Pancreas (tissue), 10 donors: ENCODE results near the gene CETP. TPM values are rescaled to one million over a fixed set of nuclear protein-coding genes. Genes with fewer than 3 reads are reported as not detected.
A peak's percentile ranks its signal among the peaks of the same experiment; 100 is the strongest.

ENCODE experiments used
- ATAC-seq, 4 donors: fragments of 200-7000 bp; cut with Tn5 transposase; one replicate each; pipeline versions ENCODE4 v1.8.0 to v1.9.1; 2020; ENCODE audit warnings: mild to moderate bottlenecking in 4 of 4, moderate library complexity in 4 of 4
- DNase-seq, 6 donors: peaks; one replicate each; pipeline ENCODE4 v3.0.0-alpha.2; 2020
- FAIRE-seq: peaks from 2 replicates; lab custom pipeline; 2012; peaks lifted over from hg19 to GRCh38; lab: Jason Lieb, UNC
- H3K27ac ChIP-seq, 4 donors: fragments of 200-600 bp; sonication (generic); 1 replicate in 3 of 4; 2 replicates in 1 of 4; pipeline versions ENCODE4 v1.5.0 to v1.8.0; 2020
- H3K27me3 ChIP-seq, 4 donors: fragments of 200-600 bp; one replicate each; pipeline ENCODE4 v1.8.0; 2021
- H3K36me3 ChIP-seq, 3 donors: fragments of 200-600 bp; sonication (generic) in 1 of 3; one replicate each; pipeline versions ENCODE4 v1.5.0 to v1.8.0; 2020 to 2021
- H3K4me1 ChIP-seq, 3 donors: fragments of 200-600 bp; one replicate each; pipeline ENCODE4 v1.8.0; 2021
- H3K4me3 ChIP-seq, 4 donors: fragments of 200-600 bp; sonication (generic) in 2 of 4; one replicate each; pipeline versions ENCODE4 v1.5.0 to v1.8.0; 2020 to 2021
- H3K9me3 ChIP-seq, 4 donors: fragments of 200-600 bp; one replicate each; pipeline ENCODE4 v1.8.0; 2021
- WGBS, 2 donors: extraction: QIAGEN DNeasy Blood & Tissue Kit; methylation state at CpG; one replicate each; pipeline ENCODE4 v1.1.7; 2013; 5-methylcytosine and 5-hydroxymethylcytosine counted together
- intact Hi-C, 3 donors: fragments of 100-400 bp; cut with DNase I; formaldehyde crosslinking; loops; one replicate each; pipeline versions ENCODE4 v1.11.1 to v1.14.2; 2022
- polyA plus RNA-seq, 2 donors: library from polyadenylated mRNA; stranded (reverse); fragments of 200-250 nt; gene quantifications; one replicate each; pipeline ENCODE4 v1.2.3, GENCODE V29; 2013
- total RNA-seq, 6 donors: library from RNA; stranded (reverse); fragmentation: NEBNext Ultra II Directional in 4 of 6; extraction: Animal tissue kit (Norgen Biotek cat#: 25700) in 4 of 6; gene quantifications; one replicate each; pipeline versions ENCODE4 v1.2.1 to v1.2.4, GENCODE V29; 2021 to 2023
- TF ChIP-seq, protein P1 (sequence below), 4 donors: fragments of 200-600 bp; sonication (generic) in 3 of 4; IDR thresholded peaks; one replicate each; pipeline versions ENCODE4 v1.5.0 to v1.8.0; 2021; ENCODE audit warnings: antibody characterized with exemption in 4 of 4
- donor health status: healthy with polysubstance abuse.
- donor health status: DM: no; HTN: no; CAD: no; lungs with moderate emphysema.
- donor health status: DM: no; HTN: no; CAD: no.
- donor health status: control.
- donor health status: control.
- donor health status: Bipolar disorder and iron deficiency.
- donor health status: DM: yes; HTN: yes; CAD: no.
- donor health status: DM: no; HTN: no; CAD: no.
- donor health status: DM: no; HTN: no; CAD: no.
- donor health status: DM: yes; HTN: yes; CAD: no.

CETP gene
- total and polyA plus RNA-seq, 8 donors = 0.12 to 1.0 (median 0.26) TPM; not detected in 1

DNA sequence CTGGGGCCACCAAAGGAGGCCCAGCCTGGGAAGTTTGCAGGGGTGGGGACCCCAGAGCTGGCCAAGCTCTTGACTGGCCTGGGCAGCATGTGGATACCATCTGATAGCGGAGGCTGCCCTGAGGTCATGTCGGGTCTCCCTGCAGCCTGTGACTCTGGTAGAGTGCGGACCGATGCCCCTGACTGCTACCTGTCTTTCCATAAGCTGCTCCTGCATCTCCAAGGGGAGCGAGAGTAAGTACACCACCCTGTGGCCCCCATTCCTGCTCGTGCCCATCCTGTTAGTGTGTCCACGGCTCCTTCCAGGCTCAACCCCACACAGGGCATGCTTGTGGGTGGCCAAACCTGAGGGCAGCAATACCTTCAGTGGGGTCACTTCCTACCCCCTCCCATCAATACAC is 8.0 kb downstream of the CETP start:
- Histone ChIP-seq H3K9me3 (no peaks in the 10 kb centered on the region), H3K4me1 (peaks cover 0 to 4% (median 0%) of the 10 kb centered on the region in 3 donors), H3K27ac (no peak overlapping the region), H3K27me3 (no peaks in the 10 kb centered on the region), H3K36me3 (no peaks in the 10 kb centered on the region), H3K4me3 (no peak overlapping the region)
- TF ChIP-seq, protein P1, sequence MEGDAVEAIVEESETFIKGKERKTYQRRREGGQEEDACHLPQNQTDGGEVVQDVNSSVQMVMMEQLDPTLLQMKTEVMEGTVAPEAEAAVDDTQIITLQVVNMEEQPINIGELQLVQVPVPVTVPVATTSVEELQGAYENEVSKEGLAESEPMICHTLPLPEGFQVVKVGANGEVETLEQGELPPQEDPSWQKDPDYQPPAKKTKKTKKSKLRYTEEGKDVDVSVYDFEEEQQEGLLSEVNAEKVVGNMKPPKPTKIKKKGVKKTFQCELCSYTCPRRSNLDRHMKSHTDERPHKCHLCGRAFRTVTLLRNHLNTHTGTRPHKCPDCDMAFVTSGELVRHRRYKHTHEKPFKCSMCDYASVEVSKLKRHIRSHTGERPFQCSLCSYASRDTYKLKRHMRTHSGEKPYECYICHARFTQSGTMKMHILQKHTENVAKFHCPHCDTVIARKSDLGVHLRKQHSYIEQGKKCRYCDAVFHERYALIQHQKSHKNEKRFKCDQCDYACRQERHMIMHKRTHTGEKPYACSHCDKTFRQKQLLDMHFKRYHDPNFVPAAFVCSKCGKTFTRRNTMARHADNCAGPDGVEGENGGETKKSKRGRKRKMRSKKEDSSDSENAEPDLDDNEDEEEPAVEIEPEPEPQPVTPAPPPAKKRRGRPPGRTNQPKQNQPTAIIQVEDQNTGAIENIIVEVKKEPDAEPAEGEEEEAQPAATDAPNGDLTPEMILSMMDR (IDR thresholded peaks at IDR 0.05) = no peak
- no peak for FAIRE-seq
- intact Hi-C loops = no loop called here
- no peak for DNase-seq
- no peak for ATAC-seq
- WGBS, 2 donors = 89 to 90% methylated on average over 7 of the region's 7 CpGs

DNA sequence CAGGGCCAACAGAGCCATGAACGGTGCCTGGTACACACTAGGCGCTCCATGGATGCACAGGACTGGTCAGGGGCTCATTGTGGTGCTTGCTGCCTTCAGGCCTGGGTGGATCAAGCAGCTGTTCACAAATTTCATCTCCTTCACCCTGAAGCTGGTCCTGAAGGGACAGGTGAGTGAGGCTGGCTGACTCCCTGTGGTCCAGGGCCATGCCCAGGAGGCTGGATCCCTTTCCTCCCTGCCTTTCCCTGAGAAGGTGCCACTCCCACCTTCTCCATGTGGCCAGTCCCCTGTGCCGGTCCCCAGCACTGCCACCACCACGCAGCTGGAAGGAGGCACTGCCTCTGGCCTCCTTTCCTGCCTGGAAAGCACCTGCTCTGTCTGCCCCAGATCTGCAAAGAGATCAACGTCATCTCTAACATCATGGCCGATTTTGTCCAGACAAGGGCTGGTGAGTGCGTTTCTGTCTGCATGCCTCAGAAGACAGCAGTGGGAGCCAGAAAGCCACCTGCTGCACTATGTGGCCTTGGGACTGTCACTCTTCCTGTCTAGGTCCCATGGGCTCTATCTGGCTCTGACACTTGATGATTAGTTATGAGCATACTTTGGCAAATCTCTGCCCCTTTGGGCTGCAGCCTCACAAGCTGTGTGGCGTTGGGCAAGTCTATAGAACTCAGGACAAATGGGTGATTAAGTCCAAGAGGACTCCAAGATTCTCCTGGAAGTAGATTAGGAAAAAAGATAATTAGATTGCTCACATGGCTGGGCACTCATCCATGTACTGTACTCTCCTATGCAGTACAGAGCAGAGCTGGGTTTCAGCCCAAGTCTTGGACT is 9.4 kb downstream of the CETP start:
- DNase-seq = no peak
- ATAC-seq = peak; percentile 43 to 78 (median 68)

DNA sequence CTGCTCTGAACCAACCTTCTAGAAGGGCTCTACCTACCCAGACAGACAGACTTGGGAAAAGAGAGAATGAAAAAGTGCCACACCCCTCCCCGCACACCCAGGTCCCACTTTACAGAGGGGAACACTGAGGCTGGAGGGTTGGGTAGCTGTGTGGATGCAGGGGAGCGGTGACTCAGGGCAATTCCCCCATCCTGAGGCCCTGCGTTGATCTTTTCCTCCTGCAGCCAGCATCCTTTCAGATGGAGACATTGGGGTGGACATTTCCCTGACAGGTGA is 10.0 kb downstream of the CETP start:
- TF ChIP-seq, protein P1 (IDR thresholded peaks at IDR 0.05) = no peak
- ATAC-seq (no peak), DNase-seq (no peak), FAIRE-seq (no peak)
- intact Hi-C loops = no loop called here
- H3K9me3 ChIP-seq = no peaks in the 10 kb centered on the region
- H3K36me3 ChIP-seq = no peaks in the 10 kb centered on the region
- no peak overlapping the region for H3K27ac ChIP-seq
- no peak overlapping the region for H3K4me3 ChIP-seq
- H3K4me1 ChIP-seq = peaks cover 0 to 4% (median 0%) of the 10 kb centered on the region in 3 donors
- H3K27me3 ChIP-seq = no peaks in the 10 kb centered on the region
- 91 to 100% methylated on average over 3 of the region's 3 CpGs for WGBS, 2 donors

More for the DNA sequence above, 9.4 kb downstream of the CETP start:
- H3K4me1 ChIP-seq = peaks cover 0 to 4% (median 0%) of the 10 kb centered on the region in 3 donors
- no peak for FAIRE-seq
- TF ChIP-seq, protein P1 (IDR thresholded peaks at IDR 0.05) = no peak
- intact Hi-C loops = no loop called here
- no peaks in the 10 kb centered on the region for H3K36me3 ChIP-seq
- WGBS, 2 donors = 34 to 47% methylated on average over 8 of the region's 8 CpGs
- no peaks in the 10 kb centered on the region for H3K9me3 ChIP-seq
- H3K27me3 ChIP-seq = no peaks in the 10 kb centered on the region
- no peak overlapping the region for H3K27ac ChIP-seq
- no peak overlapping the region for H3K4me3 ChIP-seq

DNA sequence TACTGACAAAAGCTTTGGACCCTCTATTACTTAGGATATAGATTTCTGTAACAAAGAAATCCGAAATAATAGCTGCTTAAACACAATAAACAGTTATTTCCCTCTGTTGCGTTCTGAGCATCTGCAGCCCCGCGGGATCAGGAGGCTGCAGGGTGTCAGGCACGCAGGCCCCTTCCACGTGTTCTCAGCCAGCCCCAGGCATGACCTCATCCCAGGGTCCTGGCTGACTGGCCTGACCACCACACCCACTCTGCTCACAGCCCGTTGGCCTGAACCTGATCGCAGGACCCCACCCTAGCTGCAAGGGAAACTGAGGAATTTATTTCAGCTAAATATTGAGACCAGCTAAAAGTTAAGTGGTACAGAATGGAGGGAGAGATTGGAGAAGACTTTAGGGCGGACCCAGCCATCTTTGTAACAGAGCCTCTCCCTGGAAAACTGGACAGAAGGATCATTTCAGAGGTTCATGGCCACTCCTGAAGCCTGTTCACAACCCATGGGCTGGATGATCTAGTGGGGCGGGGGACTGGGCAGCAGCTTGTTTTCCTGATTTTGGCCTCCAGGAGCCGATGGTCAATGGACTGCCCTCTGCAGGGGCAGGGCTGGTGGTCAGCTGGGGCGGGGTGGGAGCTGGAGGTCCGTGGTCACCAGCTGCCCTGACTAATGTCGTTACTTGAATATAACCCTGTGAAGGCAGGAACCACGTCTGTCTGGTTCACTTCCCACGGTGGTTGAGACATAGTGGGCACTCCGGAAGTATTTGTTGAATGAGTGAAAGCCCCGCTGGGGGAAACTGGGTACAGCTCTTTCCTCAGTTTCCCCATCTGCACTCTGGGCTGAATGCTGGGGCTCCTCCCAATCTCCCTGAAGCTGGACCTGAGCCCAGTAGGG is 10.9 kb downstream of the CETP start:
- Histone ChIP-seq H3K27ac (no peak overlapping the region), H3K4me3 (no peak overlapping the region), H3K9me3 (no peaks in the 10 kb centered on the region), H3K36me3 (no peaks in the 10 kb centered on the region), H3K4me1 (peaks cover 0 to 4% (median 0%) of the 10 kb centered on the region in 3 donors), H3K27me3 (no peaks in the 10 kb centered on the region)
- WGBS, 2 donors = 76 to 81% methylated on average over 18 of the region's 18 CpGs
- TF ChIP-seq, protein P1 (IDR thresholded peaks at IDR 0.05) = no peak
- no peak for FAIRE-seq
- DNase-seq = no peak
- intact Hi-C loops = no loop called here
- no peak for ATAC-seq
